Upper lobe of right lung (tissue), 1 donor: ENCODE data around the gene SMG7. TPM values are rescaled to one million over a fixed set of nuclear protein-coding genes. Genes with fewer than 3 reads are reported as not detected.

Experiments used
- ATAC-seq: fragments of 200-7000 bp; cut with Tn5 transposase; one replicate; pipeline ENCODE4 v1.9.1; 2020; ENCODE audit warnings: mild to moderate bottlenecking, moderate library complexity
- DNase-seq: peaks from one replicate; pipeline ENCODE4 v3.0.0-alpha.2; 2020
- H3K27ac ChIP-seq: fragments of 200-600 bp; one replicate; pipeline ENCODE4 v1.8.0; 2022
- H3K27me3 ChIP-seq: fragments of 200-600 bp; one replicate; pipeline ENCODE4 v1.8.0; 2022; ENCODE audit warnings: mild to moderate bottlenecking
- H3K36me3 ChIP-seq: fragments of 200-600 bp; one replicate; pipeline ENCODE4 v1.8.0; 2022
- H3K4me1 ChIP-seq: fragments of 200-600 bp; one replicate; pipeline ENCODE4 v1.8.0; 2022
- H3K4me3 ChIP-seq: fragments of 200-600 bp; one replicate; pipeline ENCODE4 v1.8.0; 2022; ENCODE audit warnings: mild to moderate bottlenecking
- H3K9me3 ChIP-seq: fragments of 200-600 bp; one replicate; pipeline ENCODE4 v1.8.0; 2022
- CTCF ChIP-seq: fragments of 200-600 bp; IDR thresholded peaks from one replicate; pipeline ENCODE4 v1.8.0; 2022; ENCODE audit warnings: antibody characterized with exemption
- intact Hi-C: fragments of 100-400 bp; cut with DNase I; formaldehyde crosslinking; loops from one replicate; pipeline ENCODE4 v1.11.0; 2022
- total RNA-seq: library from RNA; stranded (reverse); fragmentation: NEBNext Ultra II Directional; extraction: Animal tissue kit (Norgen Biotek cat#: 25700); gene quantifications from one replicate; pipeline ENCODE4 v1.2.1, GENCODE V29; 2021
- donor health status: DM: no; HTN: yes; CAD: no; lungs with severe emphysema.

Gene SMG7
- total RNA-seq, 1 donor from 2014 or later = 65.9 TPM

GRCh38 chr1:183577897-183578465 lies 105.7 kb downstream of the SMG7 start:
- no peak for ATAC-seq
- intact Hi-C loops = no loop called here

GRCh38 chr1:183578856-183579255 lies 106.6 kb downstream of the SMG7 start:
- intact Hi-C loops = no loop called here
- no peak overlapping the region for H3K27ac ChIP-seq
- DNase-seq (no peak), ATAC-seq (peak; percentile 62)
- TF ChIP-seq CTCF = no peak
- peaks cover 6% of the 10 kb centered on the region for H3K36me3 ChIP-seq
- H3K9me3 ChIP-seq = no peaks in the 10 kb centered on the region
- H3K27me3 ChIP-seq = no peaks in the 10 kb centered on the region
- H3K4me3 ChIP-seq = no peak overlapping the region
- peaks cover 12% of the 10 kb centered on the region for H3K4me1 ChIP-seq

More at GRCh38 chr1:183577897-183578465, 105.7 kb downstream of the SMG7 start:
- DNase-seq = no peak
- no peak for TF ChIP-seq CTCF
- Histone ChIP-seq H3K27me3 (no peaks in the 10 kb centered on the region), H3K4me3 (no peak overlapping the region), H3K36me3 (peaks cover 10% of the 10 kb centered on the region), H3K27ac (no peak overlapping the region), H3K9me3 (no peaks in the 10 kb centered on the region), H3K4me1 (peaks cover 12% of the 10 kb centered on the region)

- intact Hi-C loops = no loop called here
- H3K4me3 ChIP-seq = no peak overlapping the region
- H3K27ac ChIP-seq = no peak overlapping the region
- H3K27me3 ChIP-seq = no peaks in the 10 kb centered on the region
- TF ChIP-seq CTCF = no peak
- ATAC-seq (peak; percentile 77), DNase-seq (no peak)
- no peaks in the 10 kb centered on the region for H3K36me3 ChIP-seq
- peaks cover 12% of the 10 kb centered on the region for H3K4me1 ChIP-seq
- no peaks in the 10 kb centered on the region for H3K9me3 ChIP-seq
Measured at GRCh38 chr1:183580281-183580682, 108.0 kb downstream of the SMG7 start.

- ATAC-seq = peak; percentile 7
- no peaks in the 10 kb centered on the region for H3K36me3 ChIP-seq
- TF ChIP-seq CTCF = no peak
- H3K4me1 ChIP-seq = peaks cover 12% of the 10 kb centered on the region
- intact Hi-C loops = no loop called here
- H3K27me3 ChIP-seq = no peaks in the 10 kb centered on the region
- no peak overlapping the region for H3K4me3 ChIP-seq
- peak overlapping the region; percentile 68 for H3K27ac ChIP-seq
- no peaks in the 10 kb centered on the region for H3K9me3 ChIP-seq
- no peak for DNase-seq
Measured at GRCh38 chr1:183582021-183582713, 109.9 kb downstream of the SMG7 start.

GRCh38 chr1:183583466-183583865 lies 111.2 kb downstream of the SMG7 start:
- Histone ChIP-seq H3K9me3 (no peaks in the 10 kb centered on the region), H3K27me3 (no peaks in the 10 kb centered on the region), H3K4me1 (peaks cover 12% of the 10 kb centered on the region), H3K4me3 (no peak overlapping the region), H3K36me3 (no peaks in the 10 kb centered on the region), H3K27ac (peak overlapping the region; percentile 68)
- TF ChIP-seq CTCF = no peak
- ATAC-seq (peak; percentile 81), DNase-seq (peak; percentile 81)
- intact Hi-C loops = no loop called here
